Measurements from ENCODE around the gene IL9.

DNA sequence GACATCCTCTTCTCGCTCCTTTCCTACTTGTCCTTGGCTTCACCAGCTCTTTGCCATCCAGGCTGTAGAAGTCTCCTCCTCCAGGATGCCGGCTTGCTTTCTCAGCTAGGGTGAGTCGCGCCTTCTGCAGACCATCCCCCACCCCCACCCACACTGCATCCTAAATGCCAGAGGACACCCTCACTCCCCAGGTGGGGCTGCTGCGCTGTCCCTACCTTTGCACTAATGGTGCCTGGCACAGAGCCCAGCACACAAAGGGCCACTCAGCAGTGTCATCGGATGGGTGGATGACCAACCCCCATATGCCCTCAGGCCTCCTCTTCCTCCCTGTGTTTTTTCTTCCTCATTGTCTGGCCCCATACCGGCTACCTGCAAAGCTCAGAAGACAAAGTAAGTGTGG is 14.8 kb downstream of the IL9 start:
- TF ChIP-seq, protein P1, sequence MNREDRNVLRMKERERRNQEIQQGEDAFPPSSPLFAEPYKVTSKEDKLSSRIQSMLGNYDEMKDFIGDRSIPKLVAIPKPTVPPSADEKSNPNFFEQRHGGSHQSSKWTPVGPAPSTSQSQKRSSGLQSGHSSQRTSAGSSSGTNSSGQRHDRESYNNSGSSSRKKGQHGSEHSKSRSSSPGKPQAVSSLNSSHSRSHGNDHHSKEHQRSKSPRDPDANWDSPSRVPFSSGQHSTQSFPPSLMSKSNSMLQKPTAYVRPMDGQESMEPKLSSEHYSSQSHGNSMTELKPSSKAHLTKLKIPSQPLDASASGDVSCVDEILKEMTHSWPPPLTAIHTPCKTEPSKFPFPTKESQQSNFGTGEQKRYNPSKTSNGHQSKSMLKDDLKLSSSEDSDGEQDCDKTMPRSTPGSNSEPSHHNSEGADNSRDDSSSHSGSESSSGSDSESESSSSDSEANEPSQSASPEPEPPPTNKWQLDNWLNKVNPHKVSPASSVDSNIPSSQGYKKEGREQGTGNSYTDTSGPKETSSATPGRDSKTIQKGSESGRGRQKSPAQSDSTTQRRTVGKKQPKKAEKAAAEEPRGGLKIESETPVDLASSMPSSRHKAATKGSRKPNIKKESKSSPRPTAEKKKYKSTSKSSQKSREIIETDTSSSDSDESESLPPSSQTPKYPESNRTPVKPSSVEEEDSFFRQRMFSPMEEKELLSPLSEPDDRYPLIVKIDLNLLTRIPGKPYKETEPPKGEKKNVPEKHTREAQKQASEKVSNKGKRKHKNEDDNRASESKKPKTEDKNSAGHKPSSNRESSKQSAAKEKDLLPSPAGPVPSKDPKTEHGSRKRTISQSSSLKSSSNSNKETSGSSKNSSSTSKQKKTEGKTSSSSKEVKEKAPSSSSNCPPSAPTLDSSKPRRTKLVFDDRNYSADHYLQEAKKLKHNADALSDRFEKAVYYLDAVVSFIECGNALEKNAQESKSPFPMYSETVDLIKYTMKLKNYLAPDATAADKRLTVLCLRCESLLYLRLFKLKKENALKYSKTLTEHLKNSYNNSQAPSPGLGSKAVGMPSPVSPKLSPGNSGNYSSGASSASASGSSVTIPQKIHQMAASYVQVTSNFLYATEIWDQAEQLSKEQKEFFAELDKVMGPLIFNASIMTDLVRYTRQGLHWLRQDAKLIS (CRISPR knock-in tag; IDR thresholded peaks at IDR 0.05) = no peak
- TF ChIP-seq ZNF615 (CRISPR knock-in tag; IDR thresholded peaks at IDR 0.05; ENCODE audit: borderline replicate concordance) (no peak), TCF7L2 (IDR thresholded peaks at IDR 0.05; ENCODE audit: low read depth, low read length) (no peak), ZNF383 (CRISPR knock-in tag; IDR thresholded peaks at IDR 0.05; ENCODE audit: borderline replicate concordance) (no peak)
